Measurements from ENCODE around the gene TCF25.
"Not testable (repeated sequence)": the region's sequence is repeated elsewhere in the genome, so short reads cannot be mapped to it uniquely, and the experiment has no call there.

The TCF25 gene

DNA sequence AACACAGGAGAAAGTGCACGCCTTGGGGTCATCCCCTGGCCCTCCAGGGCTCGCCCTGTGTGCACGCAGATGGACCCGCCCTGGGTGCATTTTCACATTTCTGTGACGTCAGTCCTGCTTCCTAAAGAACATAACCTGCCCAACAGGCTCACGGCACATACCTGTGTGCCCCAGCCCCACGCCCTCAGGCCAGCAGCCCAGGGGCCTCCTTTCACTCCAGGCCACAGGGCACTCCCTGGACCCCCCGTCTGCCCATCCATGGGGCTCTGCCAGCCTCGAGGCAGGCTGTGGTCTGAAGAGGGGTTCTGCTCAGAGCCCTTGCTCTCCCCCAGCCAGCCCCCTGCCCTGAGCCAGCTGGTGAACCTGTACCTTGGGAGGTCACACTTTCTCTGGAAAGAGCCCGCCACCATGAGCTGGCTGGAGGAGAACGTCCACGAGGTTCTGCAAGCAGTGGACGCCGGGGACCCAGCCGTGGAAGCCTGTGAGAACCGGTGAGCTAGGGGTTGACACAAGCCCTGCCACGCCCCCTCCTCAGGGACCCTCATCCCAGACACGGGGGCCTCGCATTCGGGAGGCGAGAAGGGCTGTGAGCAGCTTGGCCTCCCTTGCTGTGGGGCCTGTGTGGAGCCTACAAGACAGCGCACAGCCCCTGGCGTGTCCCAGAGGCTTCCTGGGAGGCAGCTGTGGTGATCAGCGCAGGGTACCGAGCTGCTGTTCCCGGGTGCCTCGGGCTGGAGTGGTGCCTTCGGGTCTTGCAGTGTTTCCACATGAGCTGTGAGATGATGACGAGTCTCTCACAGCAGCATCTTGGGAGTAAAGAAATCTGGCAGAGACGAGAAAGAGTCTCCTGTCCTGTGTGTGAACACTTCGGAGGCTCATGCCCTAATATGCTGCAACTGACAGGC, 31.5 kb downstream of the TCF25 start:
- DNase-seq (ENCODE audit: low read depth): no peak

DNA sequence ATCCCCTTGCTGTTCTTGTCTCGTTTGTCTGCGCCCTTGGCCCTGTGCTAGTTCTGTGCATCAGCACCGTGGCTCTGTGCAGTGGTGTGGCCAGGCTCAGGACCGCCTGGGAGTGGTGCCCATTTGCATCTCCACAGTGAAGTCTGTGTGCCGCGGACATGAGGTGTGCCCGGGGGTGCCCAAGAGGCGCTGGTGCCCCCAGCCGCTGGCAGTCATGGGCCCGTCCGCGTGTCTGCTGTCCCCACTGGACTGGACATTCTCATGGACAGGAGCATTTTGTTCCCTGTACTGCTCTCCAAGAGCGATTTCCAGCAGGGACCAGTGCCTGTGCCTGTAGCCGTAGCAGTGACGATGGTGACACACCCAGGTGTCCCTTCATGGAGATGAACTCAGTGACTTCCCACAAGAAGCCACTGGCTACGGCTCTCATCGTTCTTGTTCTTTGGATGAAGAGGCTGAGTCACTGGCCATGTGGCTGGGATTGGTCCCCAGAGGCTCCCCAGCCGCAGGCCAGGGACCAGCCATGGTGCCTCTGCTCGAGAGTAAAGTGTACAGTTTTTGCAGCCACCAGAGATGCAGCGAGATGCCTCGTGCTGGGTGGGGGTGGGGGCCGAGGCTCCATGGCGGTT, 32.2 kb downstream of the TCF25 start:
- no peak for DNase-seq (ENCODE audit: low read depth)

DNA sequence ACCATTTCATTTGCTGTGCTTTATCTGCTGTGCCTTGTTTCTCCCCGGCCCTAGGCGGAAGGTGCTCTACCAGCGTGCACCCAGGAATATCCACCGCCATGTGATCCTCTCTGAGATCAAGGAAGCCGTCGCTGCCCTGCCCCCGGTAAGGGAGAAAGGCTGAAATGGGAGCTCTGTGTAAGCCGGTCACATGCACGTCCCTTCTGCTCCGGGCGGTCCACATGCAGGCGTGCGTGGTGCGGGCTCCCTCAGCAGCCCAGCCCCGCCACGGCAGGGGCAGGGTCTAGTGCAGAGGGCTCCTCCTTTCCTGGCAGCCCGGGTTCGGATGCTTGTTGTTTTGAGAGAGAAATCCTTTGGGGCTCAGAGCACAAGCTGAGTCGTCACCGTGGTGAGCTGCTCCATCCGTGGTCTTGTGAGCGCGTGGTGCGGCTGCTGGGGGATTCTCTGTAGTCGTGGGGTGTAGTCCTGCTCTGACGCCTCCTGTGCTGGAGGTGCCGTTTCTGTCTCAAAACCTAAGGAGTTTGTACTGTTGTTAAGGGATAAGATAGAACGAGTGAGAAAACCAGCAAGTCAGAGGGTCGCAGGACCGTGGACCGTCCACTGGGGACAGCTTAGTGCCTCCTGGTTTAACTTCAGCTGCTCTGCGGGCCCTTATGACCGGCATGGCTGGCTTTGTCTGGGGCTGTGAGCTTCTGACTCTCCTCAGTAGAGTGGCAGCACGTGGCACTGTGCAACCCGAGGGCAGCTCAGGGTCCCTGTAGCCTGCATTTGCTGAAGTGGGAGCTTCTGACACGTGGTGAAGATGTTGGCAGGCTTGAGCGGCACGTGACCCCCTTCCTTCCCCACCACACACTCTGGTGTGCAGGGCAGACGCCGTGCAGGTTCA, 33.0 kb downstream of the TCF25 start:
- no peak for DNase-seq (ENCODE audit: low read depth)

DNA sequence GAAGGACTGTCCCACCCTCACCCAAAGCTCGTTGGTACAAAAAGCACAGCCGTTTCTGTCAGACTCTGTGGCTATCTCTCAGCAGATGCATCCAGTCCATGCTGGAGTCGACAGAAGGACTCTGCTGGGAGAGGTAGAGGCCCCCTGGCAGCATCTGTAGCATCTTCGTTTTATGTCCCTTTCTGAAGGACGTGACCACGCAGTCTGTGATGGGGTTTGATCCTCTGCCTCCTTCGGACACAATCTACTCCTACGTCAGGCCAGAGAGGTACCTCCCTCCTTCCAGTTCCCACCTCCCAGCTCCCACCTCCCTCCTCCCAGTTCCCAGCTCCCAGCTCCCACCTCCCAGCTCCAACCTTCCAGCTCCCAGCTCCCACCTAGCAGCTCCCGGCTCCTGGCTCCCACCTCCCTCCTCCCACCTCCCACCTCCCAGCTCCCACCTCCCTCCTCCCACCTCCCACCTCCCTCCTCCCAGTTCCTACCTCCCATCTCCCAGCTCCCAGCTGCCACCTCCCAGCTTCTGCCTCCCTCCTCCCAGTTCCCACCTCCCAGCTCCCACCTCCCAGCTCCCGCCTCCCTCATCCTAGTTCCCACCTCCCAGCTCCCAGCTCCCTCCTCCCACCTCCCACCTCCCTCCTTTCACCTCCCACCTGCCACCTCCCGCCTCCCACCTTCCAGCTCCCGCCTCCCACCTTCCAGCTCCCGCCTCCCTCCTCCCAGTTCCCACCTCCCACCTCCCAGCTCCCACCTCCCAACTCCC, 33.8 kb downstream of the TCF25 start:
- no peak for DNase-seq (ENCODE audit: low read depth)

DNA sequence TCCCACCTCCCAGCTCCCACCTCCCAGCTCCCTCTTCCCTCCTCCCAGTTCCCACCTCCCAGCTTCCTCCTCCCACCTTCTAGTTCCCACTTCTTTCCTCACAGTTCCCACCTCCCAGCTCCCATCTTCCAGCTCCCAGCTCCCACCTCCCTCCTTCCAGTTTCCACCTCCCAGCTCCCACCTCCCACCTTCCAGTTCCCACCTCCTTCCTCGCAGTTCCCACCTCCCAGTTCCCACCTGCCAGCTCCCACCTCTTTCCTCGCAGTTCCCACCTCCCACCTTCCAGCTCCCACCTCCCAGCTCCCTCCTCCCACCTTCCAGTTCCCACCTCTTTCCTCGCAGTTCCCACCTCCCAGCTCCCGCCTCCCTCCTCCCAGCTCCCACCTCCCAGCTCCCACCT, 34.8 kb downstream of the TCF25 start:
- no peak for DNase-seq (ENCODE audit: low read depth)

DNA sequence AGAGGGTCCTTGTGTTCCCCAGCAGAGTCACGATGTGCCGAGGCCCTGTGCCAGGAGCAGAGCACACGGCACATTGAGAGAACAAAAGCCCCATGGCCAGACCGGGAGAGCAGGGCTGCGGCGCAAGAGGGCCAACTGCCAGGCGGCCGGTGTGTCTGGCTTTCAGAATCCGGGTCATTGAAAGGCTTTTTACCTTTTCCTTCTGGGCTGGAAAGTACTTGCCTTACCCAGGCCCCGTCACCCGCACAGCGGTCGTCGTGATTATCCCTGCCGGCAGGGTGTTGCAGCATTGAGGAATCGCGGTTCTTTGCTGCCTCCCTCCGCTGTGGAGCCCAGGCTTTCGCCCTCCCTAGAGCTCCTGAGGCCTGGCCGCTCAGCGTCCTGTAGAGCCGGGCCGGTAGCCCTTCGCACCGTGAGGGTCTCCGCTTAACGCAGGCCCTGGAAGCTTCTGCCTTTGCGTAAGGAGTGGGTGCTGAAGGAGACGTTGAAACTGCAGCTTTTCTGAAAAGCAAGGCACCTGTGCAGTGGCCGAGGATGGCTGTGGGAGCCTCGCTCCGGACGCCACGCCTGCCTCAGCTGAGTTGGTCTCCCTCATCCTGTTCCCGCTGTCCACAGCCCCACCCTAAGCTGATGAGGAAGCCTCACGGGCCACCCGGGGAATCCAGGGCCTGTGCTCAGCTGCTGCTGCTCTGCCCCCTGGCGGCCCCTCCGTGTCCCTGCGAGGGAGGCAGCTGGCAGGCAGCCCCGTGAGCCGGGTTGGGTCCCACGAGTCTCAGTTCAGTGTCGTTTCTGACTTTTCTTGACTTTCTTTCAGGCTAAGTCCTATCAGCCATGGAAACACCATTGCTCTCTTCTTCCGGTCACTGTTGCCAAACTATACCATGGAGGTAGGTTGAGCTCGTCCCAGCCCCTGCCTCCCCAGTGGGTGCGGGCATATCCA, 36.7 kb downstream of the TCF25 start:
- peak; percentile 29 for DNase-seq (ENCODE audit: low read depth)

DNA sequence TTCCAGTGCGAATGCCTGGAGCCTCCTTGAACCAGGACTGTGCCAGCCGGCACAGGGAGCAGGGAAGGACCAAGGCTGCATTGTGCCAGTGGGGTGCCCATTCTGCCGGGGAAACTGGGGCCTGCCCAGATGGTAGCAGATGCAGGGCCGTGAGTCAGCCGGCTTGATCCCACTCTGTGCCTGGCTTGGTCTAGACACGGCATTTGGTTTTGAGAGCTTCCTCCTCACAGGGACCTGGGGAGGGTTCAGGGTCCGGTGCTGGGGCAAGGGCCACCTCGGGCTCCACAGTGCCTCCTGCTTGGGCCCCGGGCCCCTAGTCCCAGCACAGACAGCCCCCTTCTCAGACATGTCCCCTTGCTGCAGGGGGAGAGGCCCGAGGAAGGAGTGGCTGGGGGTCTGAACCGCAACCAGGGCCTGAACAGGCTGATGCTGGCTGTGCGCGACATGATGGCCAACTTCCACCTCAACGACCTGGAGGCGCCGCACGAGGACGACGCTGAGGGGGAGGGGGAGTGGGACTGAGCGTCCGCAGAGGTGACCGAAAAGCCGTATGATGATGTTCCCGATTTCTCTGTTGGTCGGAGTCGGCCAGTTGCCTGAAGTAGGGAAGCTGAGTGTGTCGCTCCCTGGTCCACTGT, 37.4 kb downstream of the TCF25 start:
- DNase-seq (ENCODE audit: low read depth): no peak

DNA sequence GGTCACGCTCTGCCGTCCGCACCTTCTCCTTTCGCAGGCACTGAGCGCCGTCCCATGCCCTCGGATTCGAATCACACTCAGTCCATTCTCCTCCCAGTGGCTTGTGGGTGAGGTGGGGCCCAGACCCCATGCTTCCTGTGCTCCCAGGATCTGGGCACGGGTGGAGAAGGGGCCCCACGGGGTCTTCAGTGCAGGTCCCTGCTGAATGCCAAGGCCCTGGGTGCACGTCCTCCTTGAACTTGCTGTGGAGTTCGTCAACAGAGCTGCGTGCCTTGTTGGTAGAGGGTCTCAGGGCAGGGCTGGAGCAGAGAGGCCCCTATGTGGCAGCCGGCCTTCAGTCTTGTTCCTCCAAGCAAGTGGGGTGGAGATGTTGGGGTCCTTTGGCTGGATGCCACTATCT, 38.0 kb downstream of the TCF25 start:
- DNase-seq (ENCODE audit: low read depth): no peak

DNA sequence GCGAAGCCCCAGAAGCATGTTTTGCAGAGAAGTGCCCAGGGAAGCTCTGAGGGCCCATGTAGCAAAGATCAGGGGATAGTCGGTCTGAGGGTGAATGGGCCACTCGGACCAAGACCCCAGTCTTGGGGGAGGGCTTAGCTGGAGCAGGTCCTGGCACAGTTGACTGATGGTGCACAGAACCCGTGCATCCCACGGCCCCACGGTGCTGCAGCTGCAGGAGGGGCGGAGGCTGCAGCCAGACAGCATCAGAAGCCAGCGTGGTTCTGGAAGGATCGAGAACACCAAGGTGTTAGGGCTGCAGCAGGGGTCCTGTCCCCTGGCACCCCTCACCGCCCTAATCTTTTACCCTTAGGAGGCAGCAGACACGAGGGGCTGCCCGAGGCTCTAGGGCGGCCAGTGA, 38.8 kb downstream of the TCF25 start:
- no peak for DNase-seq (ENCODE audit: low read depth)

DNA sequence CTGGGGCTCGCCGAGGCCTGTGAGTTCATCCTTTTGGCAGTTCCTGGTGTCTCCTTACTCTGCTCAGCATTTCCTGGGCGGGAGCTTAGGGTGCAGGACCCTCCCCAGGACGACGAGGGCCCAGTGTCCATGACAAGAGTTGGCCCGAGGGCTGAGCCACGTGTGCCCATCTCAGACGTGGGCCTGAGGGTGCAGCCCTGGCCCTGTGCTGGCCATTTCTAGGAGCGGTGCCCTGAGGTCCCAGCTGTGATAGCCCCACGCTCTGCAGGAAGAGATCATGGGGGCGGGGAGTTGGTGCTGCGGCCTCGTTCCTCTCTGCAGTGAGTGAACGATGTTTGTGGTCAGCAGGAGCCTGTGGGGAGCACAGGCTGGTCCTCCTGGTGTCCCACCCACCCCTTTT, 39.2 kb downstream of the TCF25 start:
- DNase-seq (ENCODE audit: low read depth): no peak

DNA sequence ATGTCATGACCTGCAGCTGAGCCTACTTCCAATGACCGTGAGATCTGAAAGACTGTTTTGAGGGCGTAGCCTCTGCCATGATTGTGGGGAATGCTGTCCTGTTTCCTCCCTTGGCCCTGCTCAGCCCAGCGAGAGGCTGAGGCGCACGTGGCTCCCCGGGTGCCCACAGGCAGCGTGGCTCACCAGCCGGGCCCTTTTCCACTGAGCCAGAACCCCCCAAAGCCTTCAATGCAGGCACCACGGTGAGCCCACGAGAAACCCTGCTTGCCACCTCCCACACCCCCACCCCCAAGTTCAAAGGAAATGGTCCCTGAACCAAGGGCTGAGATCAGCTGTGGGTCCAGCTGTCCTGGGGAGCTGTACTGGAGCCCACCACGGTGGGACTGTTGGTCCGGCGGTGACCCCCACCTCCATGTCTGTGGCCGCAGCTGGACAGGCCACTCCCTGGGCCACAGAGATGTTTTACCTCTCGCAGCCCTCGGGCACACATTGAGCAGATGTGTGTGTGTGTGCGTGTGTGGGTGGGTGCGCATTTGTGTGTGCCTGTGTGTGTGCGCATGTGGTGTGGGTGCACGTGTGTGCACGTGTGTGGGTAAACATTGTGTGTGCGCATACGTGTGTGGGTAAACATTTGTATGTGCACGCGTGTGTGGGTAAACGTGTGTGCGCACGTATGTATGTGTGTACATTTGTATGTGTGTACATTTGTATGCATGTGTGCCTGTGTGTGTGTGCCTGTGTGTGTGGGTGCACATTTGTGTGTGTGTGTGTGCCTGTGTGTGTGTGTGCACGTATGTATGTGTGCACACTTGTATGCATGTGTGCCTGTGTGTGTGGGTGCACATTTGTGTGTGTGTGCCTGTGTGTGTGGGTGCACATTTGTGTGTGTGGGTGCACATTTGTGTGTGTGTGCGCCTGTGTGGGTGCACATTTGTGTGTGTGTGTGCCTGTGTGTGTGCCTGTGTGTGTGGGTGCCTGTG, 40.3 kb downstream of the TCF25 start:
- no peak for DNase-seq (ENCODE audit: low read depth)

DNA sequence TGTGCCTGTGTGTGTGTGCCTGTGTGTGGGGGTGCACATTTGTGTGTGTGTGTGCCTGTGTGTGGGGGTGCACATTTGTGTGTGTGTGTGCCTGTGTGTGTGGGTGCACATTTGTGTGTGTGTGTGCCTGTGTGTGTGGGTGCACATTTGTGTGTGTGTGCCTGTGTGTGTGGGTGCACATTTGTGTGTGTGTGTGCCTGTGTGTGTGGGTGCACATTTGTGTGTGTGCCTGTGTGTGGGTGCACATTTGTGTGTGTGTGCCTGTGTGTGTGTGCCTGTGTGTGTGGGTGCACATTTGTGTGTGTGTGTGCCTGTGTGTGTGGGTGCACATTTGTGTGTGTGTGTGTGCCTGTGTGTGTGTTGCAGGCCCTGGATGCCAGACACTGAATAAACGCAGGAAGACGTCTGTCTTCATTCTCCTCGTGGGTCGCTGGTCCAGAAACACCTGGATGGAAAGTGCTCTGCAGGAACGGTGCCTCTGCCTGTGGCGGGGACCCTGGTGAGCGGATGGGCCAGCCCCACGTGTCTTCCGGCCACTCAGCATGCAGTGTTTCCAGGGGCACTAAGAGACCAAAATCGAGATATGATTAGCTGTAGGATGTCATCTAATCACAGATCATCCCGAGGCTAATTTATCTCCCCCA, 41.4 kb downstream of the TCF25 start:
- DNase-seq (ENCODE audit: low read depth): not testable (repeated sequence)

DNA sequence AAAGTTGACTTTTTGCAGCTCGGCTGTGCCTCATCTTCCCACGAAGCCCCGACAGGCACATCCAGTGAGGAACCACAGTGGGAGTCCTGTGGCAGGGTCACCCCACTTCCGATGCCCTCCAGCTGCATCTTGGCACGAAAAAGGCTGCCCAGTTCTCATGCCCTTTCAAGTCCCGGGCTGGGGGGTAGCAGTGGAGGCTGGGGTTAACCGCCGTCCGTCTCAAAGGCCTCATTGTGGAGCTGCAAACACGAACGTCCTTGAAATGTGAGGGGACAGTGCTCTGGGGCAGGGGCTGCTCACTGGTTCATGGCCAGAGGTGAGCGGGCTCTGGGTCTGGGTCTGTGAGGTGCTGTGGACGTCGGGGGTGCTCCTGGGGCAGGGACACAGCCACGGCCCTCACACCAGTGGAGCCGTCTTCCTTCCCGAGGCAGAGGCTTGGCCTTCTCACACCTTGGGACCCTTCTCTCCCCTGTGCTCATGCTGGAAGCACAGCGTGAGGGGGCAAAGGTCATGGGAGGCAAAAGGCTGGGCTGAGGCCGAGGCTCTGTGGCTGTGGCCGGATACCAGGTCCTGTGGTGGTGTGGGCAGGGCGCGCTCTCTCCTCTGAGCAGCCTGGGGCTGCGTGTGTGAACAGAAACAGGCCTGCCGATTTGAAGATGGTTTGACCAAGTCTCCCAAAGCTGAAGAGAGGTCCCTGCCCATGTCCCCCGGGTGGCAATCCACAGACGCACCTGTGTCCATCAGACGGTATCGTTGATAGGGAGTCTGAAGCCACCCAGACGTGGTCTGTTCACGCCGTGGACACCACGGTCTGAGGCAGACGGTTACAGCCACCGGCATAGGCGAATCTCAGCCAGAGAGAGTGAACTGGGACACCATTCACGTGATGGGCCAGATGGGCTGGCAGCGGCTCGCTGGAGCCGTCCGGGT, 42.2 kb downstream of the TCF25 start:
- no peak for DNase-seq (ENCODE audit: low read depth)

DNA sequence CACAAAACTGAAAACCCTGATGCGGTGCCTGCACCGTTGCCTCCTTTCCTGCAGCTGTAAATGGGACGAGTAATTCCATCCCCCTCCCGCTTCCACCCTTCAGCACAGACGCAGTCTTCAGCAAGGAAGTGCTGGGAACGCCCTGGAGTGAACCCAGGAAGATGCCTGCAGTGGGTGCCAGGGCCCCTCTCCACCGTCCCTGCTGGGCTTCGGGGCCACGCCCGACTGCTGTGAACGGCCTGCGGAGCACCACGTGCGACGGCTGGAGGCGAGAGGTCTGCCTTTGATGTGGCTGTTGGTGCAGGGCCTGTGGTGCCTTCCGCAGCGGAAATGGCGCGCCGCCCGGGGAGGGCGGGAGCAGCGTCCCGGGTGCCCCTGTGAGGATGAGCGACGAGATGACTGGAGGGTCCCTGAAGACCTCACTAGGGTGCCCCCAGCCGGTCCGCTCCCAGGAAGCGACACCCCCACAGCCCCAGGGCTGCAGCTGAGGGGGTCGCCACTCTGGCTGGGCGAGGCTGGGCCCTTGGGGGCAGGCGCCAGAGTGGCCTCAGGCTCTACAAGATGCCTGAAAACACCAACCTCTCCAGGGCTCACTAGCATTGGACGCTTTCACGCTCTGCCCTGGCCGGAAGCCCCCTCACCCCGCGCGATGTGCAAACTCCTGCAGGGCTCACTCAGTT, 44.5 kb downstream of the TCF25 start:
- DNase-seq (ENCODE audit: low read depth): peak; percentile 63

DNA sequence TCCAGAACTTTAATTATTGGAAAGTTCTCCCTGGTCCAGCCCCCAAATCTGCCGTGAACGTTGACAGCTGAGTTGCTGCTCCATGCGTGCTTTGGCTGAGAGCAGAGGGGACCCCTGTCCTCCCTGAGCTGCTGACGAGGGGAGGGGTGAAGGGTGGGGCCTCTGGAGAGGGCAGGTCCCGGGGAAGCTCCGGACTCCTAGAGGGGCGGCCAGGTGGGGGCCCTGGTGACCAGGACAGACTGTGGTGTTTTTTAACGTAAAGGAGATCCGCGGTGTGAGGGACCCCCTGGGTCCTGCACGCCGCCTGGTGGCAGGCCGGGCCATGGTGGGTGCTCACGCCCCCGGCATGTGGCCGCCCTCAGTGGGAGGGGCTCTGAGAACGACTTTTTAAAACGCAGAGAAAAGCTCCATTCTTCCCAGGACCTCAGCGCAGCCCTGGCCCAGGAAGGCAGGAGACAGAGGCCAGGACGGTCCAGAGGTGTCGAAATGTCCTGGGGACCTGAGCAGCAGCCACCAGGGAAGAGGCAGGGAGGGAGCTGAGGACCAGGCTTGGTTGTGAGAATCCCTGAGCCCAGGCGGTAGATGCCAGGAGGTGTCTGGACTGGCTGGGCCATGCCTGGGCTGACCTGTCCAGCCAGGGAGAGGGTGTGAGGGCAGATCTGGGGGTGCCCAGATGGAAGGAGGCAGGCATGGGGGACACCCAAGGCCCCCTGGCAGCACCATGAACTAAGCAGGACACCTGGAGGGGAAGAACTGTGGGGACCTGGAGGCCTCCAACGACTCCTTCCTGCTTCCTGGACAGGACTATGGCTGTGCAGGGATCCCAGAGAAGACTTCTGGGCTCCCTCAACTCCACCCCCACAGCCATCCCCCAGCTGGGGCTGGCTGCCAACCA, 45.3 kb downstream of the TCF25 start, which contains the start of gene MC1R:
TSS of gene MC1R (plus strand) at position 410 of the 895 bp plus-strand sequence. CDS start at position 807, 397 bp downstream.
- no peak for DNase-seq (ENCODE audit: low read depth)
